GM12873 (cell line): ENCODE measurements around the gene USH1C.

Experiments
- CTCF ChIP-seq: IDR thresholded peaks from 2 replicates; pipeline ENCODE4 v1.5.1; 2012; ENCODE audit warnings: low read depth, mild to moderate bottlenecking, moderate library complexity, low read length, control low read depth; ENCODE audit not compliant: insufficient read depth; ENCODE audit errors: missing control alignments

Gene USH1C

GRCh38 chr11:17489751-17490150, 54.5 kb downstream of the USH1C start:
- no peak for TF ChIP-seq CTCF

GRCh38 chr11:17488563-17488962, 55.7 kb downstream of the USH1C start:
- TF ChIP-seq CTCF: no peak

- TF ChIP-seq CTCF: no peak
These were observed 57.6 kb downstream of the USH1C start for GRCh38 chr11:17486646-17487045.

GRCh38 chr11:17483505-17483904, 60.7 kb downstream of the USH1C start:
- TF ChIP-seq CTCF: no peak

- TF ChIP-seq CTCF: no peak
These were observed 62.3 kb downstream of the USH1C start for GRCh38 chr11:17481905-17482304.

GRCh38 chr11:17479284-17480214, 64.7 kb downstream of the USH1C start:
- no peak for TF ChIP-seq CTCF

- TF ChIP-seq CTCF: no peak
These were observed 66.1 kb downstream of the USH1C start for GRCh38 chr11:17478070-17478469.
